IMR-90 (cell line): ENCODE results near the gene SYNJ2BP. TPM values are rescaled to one million over a fixed set of nuclear protein-coding genes. Genes with fewer than 3 reads are reported as not detected.

ENCODE experiments used
- ATAC-seq: fragments of 200-7000 bp; cut with Tn5 transposase; 2 replicates; pipeline ENCODE4 v1.9.1; 2020; ENCODE audit warnings: low read depth, mild to moderate bottlenecking, moderate library complexity
- BruUV-seq: library from RNA; stranded (reverse); fragments of 400-500 nt; replicated peaks from 2 replicates; lab custom pipeline; 2021; lab: Mats Ljungman, UMichigan
- CTCF ChIA-PET: fragments of 300-600 bp; formaldehyde crosslinking; extraction: SDS; loops from one replicate; lab custom pipeline; 2021; ENCODE audit warnings: antibody characterized with exemption; lab: Yijun Ruan, JAX
- POLR2A ChIA-PET: fragments of 300-600 bp; sonication (Branson Sonifier 250); formaldehyde crosslinking; loops from one replicate; lab custom pipeline; 2022; ENCODE audit warnings: antibody characterized with exemption; ENCODE audit not compliant: unreplicated experiment; lab: Charles Lee
- DNase-seq: peaks from one replicate; pipeline ENCODE4 v3.0.0; 2013
- H2AFZ ChIP-seq: replicated peaks from 2 replicates; pipeline ENCODE3; 2013; ENCODE audit warnings: low read length, mild to moderate bottlenecking; ENCODE audit not compliant: poor library complexity
- H2AK5ac ChIP-seq: 2 replicates; pipeline ENCODE4 v1.6.1; 2013; ENCODE audit warnings: low read depth, low read length, inconsistent platforms
- H2AK9ac ChIP-seq: replicated peaks from 2 replicates; pipeline ENCODE3; 2013; ENCODE audit warnings: mild to moderate bottlenecking, low read depth, low read length, moderate library complexity; ENCODE audit not compliant: poor library complexity
- H2BK120ac ChIP-seq: 2 replicates; pipeline ENCODE4 v1.6.1; 2013; ENCODE audit warnings: low read depth, low read length, inconsistent platforms
- H2BK15ac ChIP-seq: 3 replicates; pipeline ENCODE4 v1.6.1; 2013; ENCODE audit warnings: low read depth, low read length, inconsistent platforms
- H2BK20ac ChIP-seq: 2 replicates; pipeline ENCODE4 v1.6.1; 2013; ENCODE audit warnings: low read depth, mild to moderate bottlenecking, inconsistent platforms, low read length, moderate library complexity
- H2BK5ac ChIP-seq: 2 replicates; pipeline ENCODE4 v1.6.1; 2013; ENCODE audit warnings: mild to moderate bottlenecking, low read depth, low read length, inconsistent platforms; ENCODE audit not compliant: poor library complexity, severe bottlenecking
- H3K14ac ChIP-seq: replicated peaks from 2 replicates; pipeline ENCODE4 v1.6.1; 2013; ENCODE audit warnings: low read depth, low read length, inconsistent platforms
- H3K18ac ChIP-seq: 2 replicates; pipeline ENCODE4 v1.6.1; 2013; ENCODE audit warnings: low read depth, low read length, control low read depth
- H3K23ac ChIP-seq: 2 replicates; pipeline ENCODE4 v1.6.1; 2013; ENCODE audit warnings: low read depth, low read length, inconsistent platforms
- H3K27ac ChIP-seq: 2 replicates; pipeline ENCODE4 v1.5.1; 2013; ENCODE audit warnings: mild to moderate bottlenecking, control low read depth, low read length; ENCODE audit not compliant: insufficient read depth
- H3K27me3 ChIP-seq: 2 replicates; pipeline ENCODE4 v1.6.1; 2013; ENCODE audit warnings: low read length; ENCODE audit not compliant: control insufficient read depth, insufficient read depth
- H3K36me3 ChIP-seq: 2 replicates; pipeline ENCODE4 v1.6.1; 2013; ENCODE audit warnings: low read length, mixed read lengths; ENCODE audit not compliant: control insufficient read depth, insufficient read depth
- H3K4ac ChIP-seq: 2 replicates; pipeline ENCODE4 v1.6.1; 2013; ENCODE audit warnings: low read depth, low read length, inconsistent platforms
- H3K4me1 ChIP-seq: 2 replicates; pipeline ENCODE4 v1.6.1; 2013; ENCODE audit warnings: low read length, mixed read lengths; ENCODE audit not compliant: control insufficient read depth, insufficient read depth
- H3K4me2 ChIP-seq: 2 replicates; pipeline ENCODE4 v1.6.1; 2013; ENCODE audit warnings: low read depth, mild to moderate bottlenecking, control low read depth, low read length, moderate library complexity
- H3K4me3 ChIP-seq: 2 replicates; pipeline ENCODE4 v1.5.1; 2013; ENCODE audit warnings: low read depth, mild to moderate bottlenecking, control low read depth, low read length, moderate library complexity; ENCODE audit not compliant: insufficient read depth
- H3K56ac ChIP-seq: 2 replicates; pipeline ENCODE4 v1.6.1; 2013; ENCODE audit warnings: low read length, inconsistent platforms; ENCODE audit not compliant: insufficient read depth; ENCODE audit errors: extremely low read depth
- H3K79me1 ChIP-seq, 2 experiments: 2 replicates each; pipeline ENCODE4 v1.6.1; 2013; ENCODE audit warnings: low read length in 2 of 2, inconsistent platforms in 1 of 2, low read depth in 1 of 2
- H3K9ac ChIP-seq: 2 replicates; pipeline ENCODE4 v1.6.1; 2013; ENCODE audit warnings: low read depth, low read length, control low read depth
- H3K9me1 ChIP-seq: 2 replicates; pipeline ENCODE4 v1.6.1; 2013; ENCODE audit warnings: low read length, inconsistent platforms; ENCODE audit not compliant: insufficient read depth
- H3K9me3 ChIP-seq: 2 replicates; pipeline ENCODE4 v1.6.1; 2013; ENCODE audit warnings: low read length; ENCODE audit not compliant: control insufficient read depth, insufficient read depth
- H4K20me1 ChIP-seq: 2 replicates; pipeline ENCODE4 v1.6.1; 2013; ENCODE audit warnings: low read length, inconsistent platforms; ENCODE audit not compliant: insufficient read depth
- H4K5ac ChIP-seq: 2 replicates; pipeline ENCODE4 v1.6.1; 2013; ENCODE audit warnings: mild to moderate bottlenecking, low read depth, low read length, control low read depth
- H4K8ac ChIP-seq, 2 experiments: 2 replicates each; pipeline ENCODE4 v1.6.1; 2013; ENCODE audit warnings: low read depth in 2 of 2, low read length in 2 of 2, control low read depth in 1 of 2, inconsistent platforms in 1 of 2
- H4K91ac ChIP-seq: 2 replicates; pipeline ENCODE4 v1.6.1; 2013; ENCODE audit warnings: low read depth, low read length, inconsistent platforms; ENCODE audit not compliant: insufficient read depth
- BHLHE40 ChIP-seq: fragments of 150-350 bp; IDR thresholded peaks from 2 replicates; pipeline ENCODE4 v1.6.1; 2016; ENCODE audit warnings: mild to moderate bottlenecking, low read depth, low read length
- CEBPB ChIP-seq: IDR thresholded peaks from 2 replicates; pipeline ENCODE4 v1.6.1; 2012; ENCODE audit warnings: low read depth, low read length, improper control_type of control experiment
- CHD1 ChIP-seq: IDR thresholded peaks from 2 replicates; pipeline ENCODE4 v1.6.1; 2012; ENCODE audit warnings: low read depth, low read length, improper control_type of control experiment
- CTCF ChIP-seq: conservative IDR thresholded peaks from 2 replicates; pipeline ENCODE4 v1.5.1; 2012; ENCODE audit warnings: mild to moderate bottlenecking, low read depth, low read length, improper control_type of control experiment
- ELK1 ChIP-seq: fragments of 150-350 bp; IDR thresholded peaks from 2 replicates; pipeline ENCODE4 v1.6.1; 2016; ENCODE audit warnings: low read depth, mild to moderate bottlenecking, low read length, moderate library complexity, borderline replicate concordance
- FOS ChIP-seq: fragments of 150-350 bp; IDR thresholded peaks from 2 replicates; pipeline ENCODE4 v1.6.1; 2016; ENCODE audit warnings: low read depth, low read length
- MAZ ChIP-seq: IDR thresholded peaks from 2 replicates; pipeline ENCODE4 v1.6.1; 2012; ENCODE audit warnings: low read depth, mild to moderate bottlenecking, low read length, improper control_type of control experiment, moderate library complexity, borderline replicate concordance
- MXI1 ChIP-seq: IDR thresholded peaks from 2 replicates; pipeline ENCODE4 v1.6.1; 2012; ENCODE audit warnings: low read depth, mild to moderate bottlenecking, low read length, moderate library complexity, borderline replicate concordance
- NFE2L2 ChIP-seq: fragments of 150-350 bp; IDR thresholded peaks from 2 replicates; pipeline ENCODE4 v1.6.1; 2016; ENCODE audit warnings: low read depth, mild to moderate bottlenecking, low read length
- POLR2A ChIP-seq: IDR thresholded peaks from 2 replicates; pipeline ENCODE4 v1.6.1; 2012; ENCODE audit warnings: mild to moderate bottlenecking, low read depth, low read length
- RAD21 ChIP-seq: IDR thresholded peaks from 2 replicates; pipeline ENCODE4 v1.6.1; 2012; ENCODE audit warnings: low read length, improper control_type of control experiment
- RCOR1 ChIP-seq: IDR thresholded peaks from 2 replicates; pipeline ENCODE4 v1.6.1; 2012; ENCODE audit warnings: mild to moderate bottlenecking, low read length, improper control_type of control experiment; ENCODE audit not compliant: insufficient replicate concordance
- SMC3 ChIP-seq: fragments of 150-350 bp; IDR thresholded peaks from 2 replicates; pipeline ENCODE4 v1.6.1; 2016; ENCODE audit warnings: low read depth, mild to moderate bottlenecking, antibody characterized with exemption, low read length, moderate library complexity
- WGBS, 2 experiments: methylation state at CpG; one replicate each; pipeline versions ENCODE4 v1.1.5 to v1.1.7; 2013; ENCODE audit warnings: missing lambda C conversion rate in 2 of 2; ENCODE audit not compliant: insufficient read length in 1 of 2; ENCODE audit errors: extremely low coverage in 2 of 2; 5-methylcytosine and 5-hydroxymethylcytosine counted together
- dilution Hi-C: fragments of 300-500 bp; cut with HindIII; formaldehyde crosslinking; loops from one replicate; pipeline ENCODE4 v1.14.3; 2018; ENCODE audit warnings: low sequenced_read_pairs; ENCODE audit not compliant: unreplicated experiment
- in situ Hi-C: fragments of 300-500 bp; cut with MboI; formaldehyde crosslinking; loops from 3 replicates; pipeline ENCODE4 v1.14.3; 2019; ENCODE audit warnings: low sequenced_read_pairs, inconsistent platforms, mixed read lengths
- intact Hi-C: fragments of 100-400 bp; cut with micrococcal nuclease; formaldehyde crosslinking; loops from 2 replicates; pipeline ENCODE4 v1.10.0; 2022
- polyA plus RNA-seq, 3 experiments: library from polyadenylated mRNA; depleted of rRNA; stranded (reverse); fragments of >200 nt; gene quantifications; 2 replicates each; pipeline ENCODE4 v1.2.3, GENCODE V29; 2012; ENCODE audit warnings: low replicate concordance in 1 of 3
- total RNA-seq: library from RNA; depleted of rRNA; stranded (reverse); fragments of >200 nt; gene quantifications from 2 replicates; pipeline ENCODE4 v1.2.3, GENCODE V29; 2012

The SYNJ2BP gene
- total and polyA plus RNA-seq, 2 of the 4 experiments (the other 2 are of a cell fraction): 10.0 to 25.5 TPM

- Histone ChIP-seq H3K14ac (no peak overlapping the region), H3K9me1 (no peaks in the 10 kb centered on the region), H4K8ac (no peak overlapping the region), H3K9me3 (no peaks in the 10 kb centered on the region), H3K18ac (no peak overlapping the region), H2AK5ac (no peak overlapping the region), H4K91ac (no peak overlapping the region), H2AFZ (no peak overlapping the region), H4K5ac (no peak overlapping the region), H3K79me1 (peaks cover 0 to 1% of the 10 kb centered on the region in 2 experiments; a peak in 2 of 4 replicates), H4K20me1 (no peaks in the 10 kb centered on the region; the same call in 1 of the 2 replicates), H2AK9ac (no peak overlapping the region), H3K4me2 (no peak overlapping the region), H3K27ac (no peak overlapping the region), H3K9ac (no peak overlapping the region), H3K23ac (no peak overlapping the region), H2BK20ac (no peak overlapping the region), H2BK5ac (no peak overlapping the region), H3K4ac (no peak overlapping the region), H3K4me1 (no peaks in the 10 kb centered on the region), H2BK15ac (no peak overlapping the region), H3K27me3 (no peaks in the 10 kb centered on the region), H3K36me3 (peaks cover 4% of the 10 kb centered on the region; the same call in 1 of the 2 replicates), H3K56ac (no peak overlapping the region), H3K4me3 (no peak overlapping the region), H2BK120ac (no peak overlapping the region)
- DNase-seq (no peak), ATAC-seq (no peak)
- intact Hi-C loops: no loop called here
- WGBS, 2 experiments: no CpG with 5 or more reads among the region's 3 CpGs
- in situ Hi-C loops: no loop called here
- dilution Hi-C loops: no loop called here
- TF ChIP-seq MAZ: no peak
- no peak for TF ChIP-seq RCOR1
- TF ChIP-seq POLR2A: no peak
- no peak for TF ChIP-seq SMC3
- no peak for TF ChIP-seq FOS
- TF ChIP-seq NFE2L2: no peak
- no peak for TF ChIP-seq BHLHE40
- no peak for TF ChIP-seq MXI1
- no peak for TF ChIP-seq CTCF
- TF ChIP-seq RAD21: no peak
- TF ChIP-seq ELK1: no peak
- no peak for TF ChIP-seq CHD1
- TF ChIP-seq CEBPB: no peak
- BruUV-seq: no TSS peak
- CTCF ChIA-PET: no interaction called here
- POLR2A ChIA-PET: no interaction called here
Measured at GRCh38 chr14:70392676-70393075, 24.2 kb downstream of the SYNJ2BP start.
